HG03108 (cell line): ENCODE measurements around the gene PTDSS2.

Source experiments
- ATAC-seq: cut with Tn5 transposase; IDR thresholded peaks from one replicate; pipeline ENCODE4 v1.9.1; 2021; ENCODE audit warnings: moderate library complexity; ENCODE audit not compliant: unreplicated experiment

Gene PTDSS2

DNA sequence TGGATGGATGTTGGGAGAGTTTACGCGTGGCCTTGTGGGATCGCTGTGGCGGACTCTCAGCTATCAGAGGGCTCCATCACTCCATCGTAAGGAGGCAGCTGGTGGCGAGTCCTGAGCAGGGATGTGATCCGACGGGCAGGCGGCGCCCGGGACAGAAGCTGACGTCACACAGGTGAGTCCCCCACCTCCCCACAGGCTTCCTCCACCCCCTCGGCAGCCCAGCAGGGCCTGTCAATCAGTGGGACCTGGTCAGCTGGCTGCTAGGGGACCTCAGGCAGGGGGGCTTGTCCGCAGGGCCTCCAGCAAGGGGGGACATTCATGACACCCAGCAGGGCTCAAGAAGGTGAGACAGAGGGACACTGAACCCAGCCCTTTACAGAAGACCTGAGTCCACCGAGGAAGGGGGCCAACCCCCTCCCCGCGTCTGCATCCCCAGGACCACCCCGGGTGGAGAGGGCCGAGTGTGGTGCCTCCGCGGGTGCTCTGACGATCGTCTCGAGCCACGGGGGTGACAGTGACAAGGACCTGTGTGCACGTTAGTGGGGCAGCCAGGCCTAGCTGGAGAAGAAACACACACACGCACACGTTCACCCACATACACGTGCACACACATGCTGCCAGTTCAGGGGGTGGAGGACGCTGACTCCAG lies 78.2 kb downstream of the PTDSS2 start:
- ATAC-seq: no peak

DNA sequence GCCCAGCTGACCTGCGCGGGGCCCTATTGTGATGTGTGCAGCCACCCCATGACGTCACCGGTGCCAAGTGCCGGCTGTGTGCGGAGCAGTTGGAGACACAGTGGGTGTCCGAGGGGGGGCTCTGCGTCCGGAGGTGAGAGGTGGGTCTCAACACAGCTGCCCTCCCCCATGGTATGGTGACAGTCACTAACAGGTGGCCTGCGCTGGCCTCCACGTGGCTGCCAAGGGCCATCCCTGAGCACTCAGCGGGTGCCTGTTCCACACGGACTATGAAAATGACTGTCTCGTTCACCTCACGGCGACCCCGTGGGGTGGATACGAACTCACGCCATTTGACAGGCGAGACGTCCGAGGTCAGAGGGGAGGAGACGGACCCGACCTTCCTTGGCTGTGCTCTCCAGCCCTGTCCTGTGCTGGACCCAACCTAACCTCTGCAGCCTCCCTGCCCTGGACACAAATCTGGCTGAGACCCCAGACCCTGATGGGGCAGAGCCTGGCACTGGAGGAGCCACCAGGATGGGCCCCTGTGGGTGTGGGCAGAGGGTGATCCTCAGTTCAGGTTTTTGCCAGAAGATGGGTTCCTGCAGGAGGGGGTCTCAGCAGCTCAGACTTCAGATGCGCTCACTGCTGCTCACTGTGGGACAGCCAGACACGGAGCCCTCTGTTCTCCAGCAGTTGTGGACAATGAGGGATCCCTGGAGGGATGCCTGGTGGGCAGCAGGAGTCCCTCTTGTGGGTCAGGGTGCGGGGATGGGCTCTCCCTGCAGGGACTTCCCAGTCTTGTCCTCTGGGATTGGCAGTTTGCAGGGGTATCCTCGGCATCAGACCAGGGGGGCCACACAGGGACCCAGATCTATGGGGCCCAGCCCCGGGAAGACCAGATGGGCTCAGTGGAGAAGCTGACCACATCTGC lies 79.0 kb downstream of the PTDSS2 start:
- no peak for ATAC-seq

DNA sequence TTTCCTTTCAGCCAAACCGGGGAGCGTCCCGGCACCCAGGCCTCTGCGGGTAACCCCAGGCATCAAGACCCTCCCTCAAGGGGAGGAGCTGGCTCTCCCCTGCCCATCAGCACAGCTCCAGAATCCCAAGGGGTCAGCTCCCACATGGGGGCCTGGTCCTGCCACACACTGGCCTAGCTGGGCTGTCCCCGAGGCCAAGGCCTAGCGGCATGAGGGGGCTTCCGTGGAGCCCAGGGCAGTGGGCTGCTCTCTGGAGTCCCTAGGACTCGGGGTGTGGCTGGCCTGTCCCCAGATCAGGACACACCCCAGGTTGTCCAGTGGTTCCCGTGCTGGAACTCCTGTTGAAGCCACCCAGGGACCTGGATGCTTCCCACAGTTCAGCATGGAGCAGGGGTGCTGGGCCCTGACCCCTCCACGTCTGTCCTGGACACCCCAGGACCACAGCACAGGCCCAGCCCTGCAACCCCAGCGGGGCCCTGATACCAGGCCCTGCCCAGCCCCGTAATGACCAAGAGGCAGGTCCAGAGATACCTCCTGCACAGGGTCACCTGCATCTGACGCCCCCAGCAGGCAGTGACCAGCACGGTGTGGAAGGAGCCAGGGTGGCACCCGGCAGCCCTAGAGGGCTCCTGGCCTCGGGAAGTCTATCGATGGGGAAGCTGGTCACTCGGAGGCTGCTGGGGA lies 79.8 kb downstream of the PTDSS2 start:
- ATAC-seq: no peak

DNA sequence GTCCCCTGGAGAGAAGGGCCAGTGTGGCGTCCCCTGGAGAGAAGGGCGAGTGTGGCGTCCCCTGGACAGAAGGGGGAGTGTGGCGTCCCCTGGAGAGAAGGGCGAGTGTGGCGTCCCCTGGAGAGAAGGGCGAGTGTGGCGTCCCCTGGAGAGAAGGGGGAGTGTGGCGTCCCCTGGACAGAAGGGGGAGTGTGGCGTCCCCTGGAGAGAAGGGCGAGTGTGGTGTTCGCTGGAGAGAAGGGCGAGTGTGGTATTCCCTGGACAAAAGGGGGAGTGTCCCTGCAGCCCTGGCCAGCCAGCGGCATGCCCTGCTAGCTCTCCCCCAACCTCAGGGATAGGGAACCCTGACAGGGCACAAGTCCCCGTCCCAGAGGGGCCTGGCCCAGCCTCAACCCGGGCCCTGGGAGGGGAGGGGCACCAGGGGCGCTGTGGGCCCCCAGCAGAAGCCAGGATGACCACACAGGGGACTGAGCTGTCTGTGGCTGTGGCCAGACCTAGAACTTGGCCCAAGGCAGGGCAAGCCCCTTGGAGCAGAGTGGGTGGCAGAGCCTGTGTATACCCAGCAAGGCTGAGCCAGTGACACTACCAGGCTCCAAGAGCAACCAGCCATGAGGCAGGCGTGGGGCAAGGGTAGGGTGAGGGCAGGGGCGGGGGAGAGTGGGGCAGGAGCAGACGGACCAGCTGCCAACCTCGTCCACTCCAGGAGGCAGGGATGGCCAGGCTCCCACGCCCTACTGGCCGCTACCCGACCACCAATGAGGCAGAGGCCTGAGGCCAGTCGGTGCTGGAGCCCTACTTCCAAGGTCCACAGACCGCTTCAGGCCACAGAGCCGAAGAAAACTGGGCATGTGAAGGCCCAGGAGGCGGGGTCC lies 81.1 kb downstream of the PTDSS2 start:
- ATAC-seq: no peak

DNA sequence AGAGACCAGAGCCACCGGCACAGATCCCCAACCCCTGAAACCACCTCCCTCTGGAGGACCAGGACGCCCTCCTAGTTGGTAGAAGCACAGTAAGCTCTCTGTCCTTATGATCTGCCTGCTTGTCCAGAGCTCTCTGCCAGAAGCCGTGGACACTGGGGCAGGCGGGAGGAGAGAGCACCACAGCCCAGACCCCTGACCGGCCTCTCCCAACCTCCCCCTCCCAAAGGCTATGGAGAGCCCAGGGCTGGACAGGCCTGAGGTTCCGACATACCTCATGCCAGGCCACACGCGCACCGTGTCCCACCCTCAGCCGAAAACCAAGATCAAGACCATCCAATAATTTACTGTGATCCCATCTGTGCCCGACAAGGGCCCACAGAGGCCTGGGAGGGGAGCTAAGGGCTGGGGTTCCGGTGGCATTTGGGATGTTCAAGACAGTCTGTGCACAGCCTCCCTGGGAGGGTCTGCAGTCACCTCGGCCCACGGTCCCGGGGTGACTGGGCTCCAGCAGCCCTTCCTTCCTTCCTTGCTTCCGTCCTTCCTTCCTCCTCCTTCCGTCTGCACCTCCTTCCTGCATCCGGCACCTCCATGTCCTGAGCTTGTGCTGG lies 81.9 kb downstream of the PTDSS2 start:
- ATAC-seq: no peak

DNA sequence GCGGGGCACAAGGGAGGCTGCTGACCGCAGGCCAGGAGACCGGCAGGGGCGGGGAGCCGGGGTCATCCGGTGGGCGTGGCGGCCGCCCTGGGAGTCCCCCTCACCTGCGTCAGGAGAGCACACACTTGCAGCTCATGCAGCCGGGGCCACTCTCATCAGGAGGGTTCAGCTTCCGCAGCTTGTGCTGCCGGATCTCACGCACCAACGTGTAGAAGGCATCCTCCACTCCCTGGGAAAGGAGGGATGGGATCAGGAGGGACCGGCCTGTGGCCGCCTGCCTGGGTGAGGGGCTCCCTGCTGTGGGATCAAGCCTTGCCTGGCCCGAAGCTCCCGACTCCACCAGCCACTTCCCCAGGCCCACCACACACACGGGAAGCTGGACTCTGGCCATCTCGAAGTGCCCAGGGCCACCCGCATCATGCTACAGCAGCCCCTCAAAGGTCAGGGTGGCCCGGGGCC lies 82.5 kb downstream of the PTDSS2 start:
- no peak for ATAC-seq

DNA sequence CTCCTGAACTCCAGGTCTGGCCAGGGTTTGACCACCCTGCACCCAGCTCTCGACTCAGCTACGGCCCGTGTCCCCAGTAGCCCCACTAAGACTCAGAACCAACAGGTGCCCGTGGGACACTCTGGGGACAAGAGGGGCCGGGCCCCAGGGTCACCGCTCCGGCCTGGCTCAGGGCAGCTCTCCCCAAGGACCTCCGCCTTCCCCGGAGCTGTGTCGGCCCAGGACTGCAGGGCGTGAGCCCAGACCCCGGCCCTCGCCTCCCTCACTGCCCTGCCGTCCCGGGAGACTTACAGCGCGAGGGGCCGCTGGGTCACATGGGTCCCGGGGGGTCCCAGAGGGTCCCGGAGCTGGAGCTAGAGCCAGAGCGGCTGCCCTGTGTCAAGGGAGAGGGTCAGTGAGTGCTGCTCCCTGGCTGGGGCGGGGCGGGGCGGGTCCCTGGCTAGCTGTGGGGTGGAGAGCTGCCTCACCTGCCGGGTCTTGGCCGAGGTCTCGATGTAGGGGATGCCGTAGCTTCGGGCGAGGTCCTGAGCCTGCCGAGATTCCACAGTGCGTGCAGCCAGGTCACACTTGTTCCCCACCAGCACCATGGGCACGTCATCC lies 83.0 kb downstream of the PTDSS2 start:
- ATAC-seq: no peak

DNA sequence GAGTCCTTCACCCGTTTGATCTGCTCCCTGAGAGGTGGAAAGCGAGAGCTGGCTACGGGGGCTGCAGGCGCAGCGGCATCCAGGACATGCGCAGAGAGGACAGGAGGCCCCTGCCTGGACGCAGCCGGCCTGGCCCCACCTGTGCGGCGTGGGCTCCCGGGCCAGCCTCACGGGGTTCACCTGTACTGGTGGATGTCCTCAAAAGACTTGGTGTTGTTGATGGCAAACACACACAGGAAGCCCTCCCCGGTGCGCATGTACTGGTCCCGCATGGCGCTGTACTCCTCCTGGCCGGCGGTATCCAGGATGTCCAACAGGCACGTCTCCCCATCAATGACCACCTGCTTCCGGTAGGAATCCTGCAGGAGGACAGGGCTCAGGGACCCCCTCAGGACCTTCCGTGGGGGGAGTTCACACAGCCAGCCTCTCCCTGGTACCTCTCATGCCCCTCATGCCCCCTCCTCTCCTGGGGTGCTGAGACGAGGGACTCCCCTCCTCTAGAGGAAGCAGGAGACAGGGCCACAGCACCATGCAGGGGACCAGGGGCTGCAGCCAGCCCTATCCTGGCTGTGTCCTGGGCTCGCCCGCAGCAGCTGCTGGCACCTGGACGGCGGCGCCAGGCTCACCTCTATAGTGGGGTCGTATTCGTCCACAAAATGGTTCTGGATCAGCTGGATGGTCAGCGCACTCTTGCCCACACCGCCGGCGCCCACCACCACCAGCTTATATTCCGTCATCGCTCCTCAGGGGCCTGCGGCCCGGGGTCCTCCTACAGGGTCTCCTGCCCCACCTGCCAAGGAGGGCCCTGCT lies 83.7 kb downstream of the PTDSS2 start:
- ATAC-seq: no peak

DNA sequence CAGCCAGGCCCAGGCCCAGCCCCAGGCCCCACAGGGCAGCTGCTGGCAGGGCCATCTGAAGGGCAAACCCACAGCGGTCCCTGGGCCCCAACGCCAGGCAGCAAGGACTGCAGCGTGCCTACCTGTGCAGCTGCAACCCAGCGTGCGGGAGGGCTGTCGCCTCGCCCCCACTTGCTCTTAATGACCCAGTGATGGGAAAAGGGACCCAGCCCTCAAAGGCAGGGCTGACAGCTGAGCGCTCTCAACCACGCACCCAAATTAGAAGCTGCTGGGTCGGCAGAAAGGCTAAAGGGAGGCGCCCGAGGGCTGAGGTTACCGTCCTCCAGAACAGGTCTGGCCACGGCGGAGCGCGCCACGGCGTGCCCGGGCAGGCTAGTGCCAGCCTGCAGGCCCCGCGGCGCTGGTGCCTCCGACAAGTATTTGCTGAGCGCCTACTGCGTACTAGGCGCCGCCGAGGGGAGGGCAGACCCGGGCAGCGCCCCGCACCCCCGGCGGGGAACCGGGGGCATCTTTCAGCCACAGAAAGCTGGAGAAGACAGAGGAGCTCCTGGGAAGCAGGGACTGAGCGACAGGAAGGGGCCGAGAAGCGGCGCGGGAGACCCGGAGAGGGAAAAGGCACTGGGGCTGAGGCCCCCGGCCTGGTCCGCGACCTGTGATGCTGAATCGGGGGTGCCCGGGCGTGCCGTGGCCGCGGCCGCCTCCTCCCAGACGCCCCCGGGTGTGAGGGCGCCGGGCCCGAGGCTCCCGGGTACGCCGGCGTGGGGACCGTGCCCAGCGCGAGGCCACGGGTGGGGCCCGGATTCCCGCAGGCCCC lies 84.5 kb downstream of the PTDSS2 start:
- ATAC-seq: no peak

DNA sequence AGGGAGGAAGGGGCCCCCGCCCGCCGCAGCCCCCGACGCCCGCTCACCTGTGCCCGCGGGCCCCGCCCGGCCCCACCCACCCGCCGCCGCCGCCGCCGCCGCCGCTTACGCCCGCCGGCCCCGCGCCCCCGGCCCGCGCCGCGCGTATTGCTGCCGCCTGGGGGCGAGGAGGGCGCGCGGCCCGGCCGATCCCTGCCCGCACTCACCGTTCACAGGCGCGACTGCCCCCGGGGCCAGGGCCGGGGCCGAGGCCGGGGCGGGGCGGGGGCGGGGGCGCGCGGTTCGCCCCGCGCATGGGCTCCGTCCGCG lies 85.1 kb downstream of the PTDSS2 start:
- no peak for ATAC-seq

DNA sequence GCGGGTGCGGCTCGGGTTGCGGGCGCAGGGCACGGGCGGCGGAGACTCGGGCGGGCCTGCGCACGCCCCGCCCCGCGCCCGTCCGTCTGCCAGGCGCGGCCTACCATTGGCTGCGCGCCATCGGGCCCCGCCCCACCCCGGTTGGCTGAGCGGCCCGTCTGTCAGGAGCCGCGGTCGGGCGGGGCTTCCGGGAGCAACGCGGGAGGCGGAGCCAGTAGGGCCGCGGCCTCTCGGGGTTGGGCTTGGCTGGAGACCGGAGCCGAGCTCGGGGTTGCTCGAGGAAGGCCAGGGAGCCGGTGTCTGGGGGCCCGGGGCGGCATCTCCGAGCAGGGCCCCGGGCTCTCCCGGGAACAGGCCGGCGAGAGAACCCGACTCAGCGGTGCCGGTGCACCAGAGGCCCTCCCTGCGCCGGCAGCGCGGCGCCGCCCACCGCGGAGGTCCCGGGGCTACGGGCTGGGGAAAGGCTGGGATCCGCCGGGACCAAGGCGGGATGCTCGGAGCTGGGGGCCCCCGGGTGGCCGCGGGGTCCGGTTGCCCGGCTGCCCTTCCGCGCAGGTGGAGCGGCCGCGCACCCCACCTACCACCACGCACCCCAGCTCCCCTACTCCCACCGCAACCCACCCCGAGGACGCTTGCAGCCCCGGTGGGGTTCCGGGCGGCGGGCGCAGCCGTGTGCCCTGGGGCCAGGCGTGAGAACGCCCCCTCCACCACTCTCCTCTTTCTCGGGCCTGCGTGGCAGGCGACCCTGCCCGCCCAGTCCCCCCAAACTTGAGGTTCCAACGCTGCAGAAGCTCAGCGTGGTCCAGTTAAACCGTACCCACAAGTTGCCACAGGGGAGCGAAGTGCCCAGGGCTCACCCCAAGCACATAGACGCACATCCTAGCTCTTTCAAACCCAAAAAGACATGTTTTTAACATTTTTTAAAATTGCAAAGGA lies 85.7 kb downstream of the PTDSS2 start, which contains the start of gene HRAS:
TSS of gene HRAS (minus strand) at position 58 of the 936 bp plus-strand sequence.
- ATAC-seq: peak; percentile 72

DNA sequence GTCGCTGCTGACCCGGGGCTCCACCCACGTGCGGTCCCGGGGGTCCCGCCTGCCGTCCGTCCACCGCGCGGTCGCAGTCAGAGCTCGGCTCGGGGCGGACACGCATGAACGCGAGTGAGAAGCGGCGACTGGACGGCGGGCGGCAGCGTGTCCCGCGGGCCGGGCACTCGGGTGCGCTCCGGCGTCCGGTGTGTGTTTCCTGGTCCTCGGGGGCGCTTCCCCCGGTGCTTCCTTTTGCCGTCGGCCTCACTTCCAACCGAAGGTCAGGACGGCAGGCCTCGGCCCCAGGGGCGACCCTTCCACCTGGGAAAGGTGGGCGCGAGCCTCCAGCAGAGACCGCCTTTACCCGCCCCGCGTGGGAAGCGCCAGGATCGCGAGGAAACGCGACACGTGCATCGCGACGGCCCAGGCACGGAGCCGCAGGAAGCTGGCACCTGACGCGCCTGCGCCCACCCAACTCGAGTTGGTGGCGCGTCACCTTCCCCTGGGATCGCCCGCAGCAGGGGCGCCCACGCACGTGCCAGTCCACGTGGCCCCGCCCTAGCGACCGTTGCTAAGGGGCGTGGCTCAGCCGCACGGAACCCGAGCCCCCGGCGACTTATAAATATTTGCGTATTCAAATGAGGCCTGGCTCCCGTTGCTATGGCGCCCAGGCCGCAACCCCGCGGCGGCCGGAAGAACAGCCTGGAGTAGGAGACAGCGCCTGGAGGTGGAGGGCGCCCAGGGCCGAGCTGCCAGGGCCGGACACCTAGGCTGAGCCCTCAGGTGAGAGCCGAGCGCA lies 87.0 kb downstream of the PTDSS2 start, which contains the start of gene LRRC56:
TSS of gene LRRC56 (plus strand) at position 687 of the 781 bp plus-strand sequence. CDS start 3,158 bp downstream, outside the sequence.
- peak; percentile 35 for ATAC-seq

DNA sequence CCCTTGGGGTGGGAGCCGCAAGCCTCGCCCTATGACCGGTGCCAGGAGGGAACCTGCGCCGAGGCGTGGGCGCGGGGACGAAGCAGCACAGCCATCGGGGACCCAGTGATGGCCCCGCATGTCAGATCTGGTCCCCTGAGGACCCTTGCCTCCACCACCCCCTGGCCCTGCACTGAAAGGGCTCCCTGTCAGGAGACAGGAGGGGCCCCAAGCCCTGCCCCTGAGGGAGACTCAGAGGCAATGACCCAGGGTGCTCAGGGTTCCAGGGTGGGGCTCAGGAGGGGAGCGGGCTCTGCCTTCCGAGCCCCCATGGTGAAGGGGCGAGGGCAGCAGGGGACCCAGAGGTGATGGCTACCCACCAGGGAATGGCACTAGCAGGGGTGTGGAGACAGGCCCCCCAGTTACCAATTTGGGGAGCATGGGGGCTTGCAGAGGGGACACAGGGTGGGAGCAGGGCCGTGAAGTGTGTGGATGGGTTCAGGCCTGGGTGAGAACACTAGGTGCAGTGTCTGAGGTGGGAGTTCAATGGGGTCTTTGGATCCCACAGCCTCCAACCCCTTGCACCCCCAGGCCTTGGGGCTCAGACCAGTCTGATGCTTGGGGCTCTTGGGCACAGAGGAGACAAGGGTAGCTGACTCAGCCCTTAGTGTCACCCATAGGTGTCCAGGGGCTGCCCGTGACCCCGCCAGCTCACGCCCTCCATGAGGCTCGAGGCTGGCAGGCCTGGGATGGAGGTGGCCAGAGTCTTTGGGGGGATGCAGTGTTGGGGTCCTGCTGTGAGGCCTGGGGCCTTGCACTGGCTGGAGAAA lies 87.7 kb downstream of the PTDSS2 start:
- no peak for ATAC-seq

DNA sequence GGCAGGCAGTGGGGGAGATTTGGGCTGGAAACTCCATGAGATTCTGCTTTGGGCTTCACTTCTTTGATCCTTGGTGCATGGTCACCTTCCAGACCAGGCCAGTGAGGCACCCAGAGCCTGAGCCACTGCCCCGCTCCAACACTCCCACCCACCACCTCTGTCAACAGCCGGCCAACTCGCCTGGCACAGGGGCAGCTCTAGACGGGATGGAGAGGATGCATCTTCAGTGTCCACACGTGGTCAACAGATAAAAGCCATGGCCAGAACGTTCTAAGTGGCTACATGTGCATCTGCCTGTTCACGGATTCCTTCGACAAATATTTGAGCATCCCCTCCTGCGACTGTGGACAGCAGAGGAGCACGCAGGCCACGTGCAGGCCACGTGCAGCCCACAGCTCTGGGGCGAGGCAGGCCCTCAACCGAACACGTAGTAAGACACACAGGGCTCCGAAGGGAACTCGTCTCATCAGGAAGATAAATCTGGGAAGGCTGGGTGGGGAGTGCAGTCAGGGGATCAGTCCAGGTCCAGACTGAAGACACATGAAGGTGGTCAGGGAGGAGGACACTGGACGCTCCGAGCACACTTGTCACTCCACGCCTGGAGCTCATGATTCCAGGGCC lies 88.5 kb downstream of the PTDSS2 start:
- no peak for ATAC-seq

DNA sequence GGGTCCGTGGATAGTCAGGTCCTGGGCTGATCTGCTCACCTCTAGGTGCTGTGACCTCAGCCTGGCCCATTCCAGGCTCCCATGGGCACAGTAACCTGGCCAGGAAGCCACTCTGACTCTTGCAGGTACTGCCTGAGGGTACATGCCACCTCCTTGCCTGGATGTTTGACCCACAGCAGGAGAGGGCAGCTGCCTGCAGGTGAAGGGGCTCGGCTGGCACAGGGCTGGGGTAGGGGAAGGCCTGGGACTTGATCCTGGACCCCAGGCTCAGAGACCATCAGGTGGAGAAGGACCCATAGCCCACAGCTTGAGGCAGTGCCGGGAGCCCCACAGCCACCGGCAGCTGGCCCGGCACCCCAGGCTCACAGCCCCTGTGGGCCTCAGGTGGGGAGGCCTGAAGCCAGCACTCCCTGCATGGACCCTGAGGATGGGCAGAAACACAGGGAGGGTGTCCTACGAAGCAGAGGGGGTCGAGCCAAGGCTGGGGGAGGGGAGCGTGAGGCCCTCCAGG lies 89.9 kb downstream of the PTDSS2 start:
- ATAC-seq: no peak
